ENCODE measurements around the gene HUS1B.

HUS1B gene

DNA sequence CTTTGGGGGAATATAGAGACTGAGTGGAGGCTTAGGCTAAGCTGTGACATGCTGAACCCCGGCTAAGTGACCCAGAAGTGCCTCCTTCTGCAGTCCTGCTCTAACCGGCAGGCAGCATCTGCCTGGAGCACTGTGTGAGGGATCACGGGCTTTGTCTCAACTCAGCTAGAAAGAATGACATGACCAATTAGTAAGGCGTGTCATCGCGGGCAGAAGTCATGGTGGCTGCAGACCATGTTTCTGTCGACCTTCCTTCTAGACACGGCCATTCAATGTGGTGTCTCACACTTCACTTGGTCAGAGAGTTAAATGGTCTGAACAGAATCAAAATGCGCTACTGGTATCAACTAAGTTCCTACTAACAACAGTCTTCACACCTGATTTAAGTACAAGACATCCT is 35.0 kb downstream of the HUS1B start:
- H3K4me3 ChIP-seq = no peak overlapping the region
- H3K9me3 ChIP-seq (replicated peaks in 1 of 11) = no peaks in the 10 kb centered on the region
- TF ChIP-seq Cebpa-rat (IDR thresholded peaks at IDR 0.05) = no peak
- H3K4me1 ChIP-seq = no peaks in the 10 kb centered on the region
- H3K9ac ChIP-seq = no peak overlapping the region
- H3K27me3 ChIP-seq = no peaks in the 10 kb centered on the region
- H3K36me3 ChIP-seq = peaks cover 9 to 85% (median 28%) of the 10 kb centered on the region in 11 experiments
- no peak overlapping the region for H3K4me2 ChIP-seq
- no peak overlapping the region for H3K27ac ChIP-seq
- peaks cover 0 to 8% (median 0%) of the 10 kb centered on the region in 11 experiments; a peak in 2 of 22 replicates for H4K20me1 ChIP-seq

DNA sequence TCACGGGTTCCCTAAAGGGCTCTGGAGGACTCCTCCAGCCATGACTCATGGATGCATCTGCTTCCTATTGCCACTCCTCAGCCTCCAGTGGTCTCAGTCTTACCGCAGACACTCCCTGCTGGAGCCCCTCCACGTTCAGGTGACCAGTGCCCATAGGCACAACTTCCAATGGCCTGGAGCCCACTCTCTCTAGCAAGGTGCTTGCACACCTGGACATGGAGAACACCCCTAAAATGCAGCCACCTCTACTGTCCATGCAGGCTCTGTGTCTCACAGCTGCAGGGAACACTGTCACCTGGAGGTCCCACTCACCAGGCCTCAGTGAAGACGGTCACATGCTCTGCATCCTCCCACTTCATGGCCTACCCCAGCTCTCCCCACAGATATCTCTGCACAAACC is 36.0 kb downstream of the HUS1B start:
- H4K20me1 ChIP-seq = peaks cover 0 to 8% (median 0%) of the 10 kb centered on the region in 11 experiments; a peak in 2 of 22 replicates
- TF ChIP-seq Cebpa-rat (IDR thresholded peaks at IDR 0.05) = no peak
- H3K27me3 ChIP-seq = no peaks in the 10 kb centered on the region
- H3K27ac ChIP-seq = no peak overlapping the region
- H3K4me3 ChIP-seq = no peak overlapping the region
- no peaks in the 10 kb centered on the region for H3K9me3 ChIP-seq (replicated peaks in 1 of 11)
- H3K36me3 ChIP-seq = peaks cover 9 to 87% (median 29%) of the 10 kb centered on the region in 11 experiments
- no peak overlapping the region for H3K9ac ChIP-seq
- H3K4me1 ChIP-seq = no peaks in the 10 kb centered on the region
- no peak overlapping the region for H3K4me2 ChIP-seq

DNA sequence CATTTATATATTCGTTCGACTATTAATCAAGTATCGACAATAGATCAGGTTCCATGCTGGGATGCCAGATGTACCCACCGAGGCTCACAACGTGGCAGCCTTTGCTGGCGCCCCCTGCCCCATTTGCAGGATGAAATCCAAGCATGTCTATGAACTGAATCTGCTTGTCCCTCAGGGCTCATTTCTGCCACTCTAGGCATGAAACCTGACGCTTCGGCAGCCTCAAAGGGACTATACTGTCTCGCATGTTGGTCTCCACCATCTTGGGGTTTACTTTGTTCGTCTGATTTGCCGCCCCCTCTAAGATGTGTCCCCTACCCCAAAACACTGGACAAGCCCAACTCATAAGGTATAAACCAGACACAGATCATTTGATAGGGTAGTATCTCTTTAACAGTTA is 36.7 kb downstream of the HUS1B start:
- no peak overlapping the region for H3K27ac ChIP-seq
- peaks cover 0 to 8% (median 0%) of the 10 kb centered on the region in 11 experiments; a peak in 2 of 22 replicates for H4K20me1 ChIP-seq
- no peak overlapping the region for H3K9ac ChIP-seq
- H3K4me3 ChIP-seq = no peak overlapping the region
- no peaks in the 10 kb centered on the region for H3K4me1 ChIP-seq
- H3K9me3 ChIP-seq (replicated peaks in 1 of 11) = no peaks in the 10 kb centered on the region
- peaks cover 11 to 87% (median 33%) of the 10 kb centered on the region in 11 experiments for H3K36me3 ChIP-seq
- TF ChIP-seq Cebpa-rat (IDR thresholded peaks at IDR 0.05) = no peak
- H3K4me2 ChIP-seq = no peak overlapping the region
- no peaks in the 10 kb centered on the region for H3K27me3 ChIP-seq

DNA sequence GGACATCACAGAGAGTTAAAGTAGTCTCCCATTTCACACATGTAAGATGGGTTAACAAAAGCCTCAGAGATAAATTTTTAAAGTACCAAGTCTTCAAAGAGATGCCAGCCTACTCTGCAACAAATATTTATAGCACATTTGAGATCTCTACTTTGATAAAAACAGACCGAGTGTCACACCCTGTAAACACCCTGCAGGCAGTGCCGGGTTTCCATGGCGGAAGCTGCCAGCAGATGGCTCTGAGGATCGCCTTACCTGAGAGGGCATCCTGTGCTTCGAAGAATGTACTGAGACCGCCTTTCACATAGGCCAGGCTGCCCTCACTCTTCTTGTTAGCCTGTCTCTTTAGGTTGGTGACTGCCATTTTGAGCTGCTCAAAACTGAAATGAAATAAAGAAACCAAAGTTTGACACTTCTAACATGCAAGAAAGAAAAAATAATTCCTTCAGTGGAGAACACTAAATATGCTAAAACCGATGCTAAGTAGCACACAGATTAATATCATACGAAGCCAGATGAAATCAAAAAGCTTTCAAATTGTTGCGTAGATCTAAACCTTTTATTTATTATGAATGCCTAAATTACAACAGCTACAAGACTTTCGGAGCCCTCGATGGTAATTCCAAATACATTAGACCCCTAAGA is 39.3 kb downstream of the HUS1B start:
- Histone ChIP-seq H3K27me3 (no peaks in the 10 kb centered on the region), H3K4me3 (no peak overlapping the region), H3K36me3 (peaks cover 13 to 85% (median 33%) of the 10 kb centered on the region in 11 experiments), H3K4me2 (no peak overlapping the region), H3K4me1 (peaks cover 0 to 2% (median 0%) of the 10 kb centered on the region in 10 experiments; a peak in 1 of 20 replicates), H3K9me3 (replicated peaks in 1 of 11) (no peaks in the 10 kb centered on the region), H4K20me1 (peaks cover 0 to 8% (median 0%) of the 10 kb centered on the region in 11 experiments; a peak in 2 of 22 replicates), H3K27ac (no peak overlapping the region), H3K9ac (no peak overlapping the region)
- no peak for TF ChIP-seq Cebpa-rat (IDR thresholded peaks at IDR 0.05)

DNA sequence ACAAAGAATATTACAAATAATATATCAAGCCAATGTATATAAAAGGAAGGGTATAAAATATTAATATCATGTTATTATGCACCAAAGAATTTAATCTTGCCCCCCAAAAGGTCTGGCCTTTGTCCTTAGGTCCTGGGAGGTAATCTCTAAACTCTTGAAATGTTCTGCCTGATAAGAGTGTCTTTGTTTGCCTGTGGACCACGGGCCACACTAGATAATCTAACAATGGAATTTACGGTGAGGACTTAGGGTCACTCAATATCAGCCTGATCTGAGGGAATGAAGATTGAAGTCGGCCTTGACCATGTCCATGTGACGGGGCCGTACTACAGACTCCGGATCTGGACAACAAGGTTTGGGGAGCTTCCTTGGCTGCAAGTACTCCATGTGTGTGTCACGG is 42.9 kb downstream of the HUS1B start:
- H3K4me3 ChIP-seq = no peak overlapping the region
- H3K4me2 ChIP-seq = no peak overlapping the region
- no peaks in the 10 kb centered on the region for H3K9me3 ChIP-seq (replicated peaks in 1 of 11)
- peaks cover 15 to 69% (median 28%) of the 10 kb centered on the region in 11 experiments for H3K36me3 ChIP-seq
- H3K27me3 ChIP-seq = no peaks in the 10 kb centered on the region
- peaks cover 9 to 30% (median 19%) of the 10 kb centered on the region in 10 experiments for H3K4me1 ChIP-seq
- no peak for TF ChIP-seq Cebpa-rat (IDR thresholded peaks at IDR 0.05)
- no peak overlapping the region for H3K9ac ChIP-seq
- no peak overlapping the region for H3K27ac ChIP-seq
- H4K20me1 ChIP-seq = peaks cover 0 to 5% (median 0%) of the 10 kb centered on the region in 11 experiments; a peak in 4 of 22 replicates

DNA sequence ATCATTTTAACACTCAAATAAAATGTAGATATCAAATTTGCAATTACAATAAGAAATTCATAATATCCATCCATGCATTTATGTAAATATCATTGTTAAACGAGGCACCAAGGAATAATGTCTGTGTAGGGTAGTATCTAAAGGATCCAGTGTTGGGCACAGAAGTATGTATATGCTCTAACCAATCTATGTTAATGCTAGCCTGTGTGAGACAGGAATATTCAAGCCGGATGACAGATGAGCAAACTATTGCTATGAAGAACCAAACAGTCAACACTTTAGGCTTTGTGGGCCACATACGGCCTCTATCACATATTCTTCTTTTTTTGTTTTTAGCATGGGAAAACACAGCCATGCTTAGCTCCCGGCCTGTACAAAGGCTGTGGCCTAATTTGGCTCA is 45.0 kb downstream of the HUS1B start:
- peaks cover 9 to 30% (median 19%) of the 10 kb centered on the region in 10 experiments for H3K4me1 ChIP-seq
- no peak overlapping the region for H3K4me3 ChIP-seq
- peak overlapping the region in 1 of 11 experiments; percentile 12; a peak in 1 of 22 replicates for H3K4me2 ChIP-seq
- 0 out of 22 replicates have a peak, but pooled peaks cover 0 to 2% (median 0%) of the 10 kb centered on the region in 11 experiments for H3K9me3 ChIP-seq (replicated peaks in 1 of 11)
- peaks cover 0 to 5% (median 0%) of the 10 kb centered on the region in 11 experiments; a peak in 4 of 22 replicates for H4K20me1 ChIP-seq
- no peak overlapping the region for H3K27ac ChIP-seq
- TF ChIP-seq Cebpa-rat (IDR thresholded peaks at IDR 0.05) = no peak
- no peak overlapping the region for H3K9ac ChIP-seq
- no peaks in the 10 kb centered on the region for H3K27me3 ChIP-seq
- H3K36me3 ChIP-seq = peaks cover 13 to 67% (median 22%) of the 10 kb centered on the region in 11 experiments

DNA sequence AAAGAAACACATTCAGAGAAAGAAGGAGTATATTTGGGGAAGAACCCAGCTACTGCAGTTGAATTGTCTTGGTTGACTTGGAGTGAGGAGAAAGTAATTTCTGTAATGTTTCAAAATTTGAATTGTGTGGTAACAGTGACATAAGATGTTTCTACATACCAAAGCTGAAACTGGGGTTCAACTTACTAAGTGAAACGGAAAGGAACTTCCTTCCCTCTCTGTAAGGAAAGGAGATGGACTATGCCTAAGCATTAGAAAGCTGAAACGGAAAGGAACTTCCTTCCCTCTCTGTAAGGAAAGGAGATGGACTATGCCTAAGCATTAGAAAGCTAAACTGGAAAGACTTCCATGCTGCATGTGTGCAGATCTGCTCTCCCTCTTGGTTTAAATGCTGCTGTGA is 46.0 kb downstream of the HUS1B start:
- H3K27me3 ChIP-seq = no peaks in the 10 kb centered on the region
- no peak for TF ChIP-seq Cebpa-rat (IDR thresholded peaks at IDR 0.05)

DNA sequence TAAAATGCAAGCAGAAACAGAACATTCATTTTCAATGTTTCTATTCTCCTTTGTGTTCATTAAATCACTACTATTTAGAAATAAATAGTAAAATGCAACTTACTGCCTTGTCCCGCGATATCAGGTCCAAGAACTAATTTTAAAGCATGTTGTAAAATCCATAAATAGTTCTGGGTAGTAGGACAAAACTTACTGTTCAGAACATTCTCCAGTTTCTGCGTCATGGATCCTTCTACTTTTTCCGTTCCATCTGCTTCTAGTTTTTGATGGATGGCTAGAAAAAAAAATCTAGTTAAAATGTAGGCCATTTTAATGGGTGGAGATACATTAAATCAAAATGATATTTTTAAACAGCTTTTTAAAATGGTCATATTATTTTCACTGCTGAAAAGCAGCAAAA is 47.0 kb downstream of the HUS1B start:
- H3K27me3 ChIP-seq = no peaks in the 10 kb centered on the region
- peaks cover 11 to 30% (median 19%) of the 10 kb centered on the region in 10 experiments for H3K4me1 ChIP-seq
- peaks cover 17 to 61% (median 23%) of the 10 kb centered on the region in 11 experiments for H3K36me3 ChIP-seq
- no peak overlapping the region for H3K4me3 ChIP-seq
- no peak overlapping the region for H3K9ac ChIP-seq
- 0 out of 22 replicates have a peak overlapping the region, but pooled peaks of 1 of the 11 experiments have one; percentile 29 for H3K27ac ChIP-seq
- TF ChIP-seq Cebpa-rat (IDR thresholded peaks at IDR 0.05) = no peak
- H3K4me2 ChIP-seq = peak overlapping the region in 6 of 11 experiments; percentile 43 to 69 (median 62); a peak in 7 of 22 replicates
- 0 out of 22 replicates have a peak, but pooled peaks cover 0 to 12% (median 0%) of the 10 kb centered on the region in 11 experiments for H3K9me3 ChIP-seq (replicated peaks in 1 of 11)
- peaks cover 0 to 5% (median 0%) of the 10 kb centered on the region in 11 experiments; a peak in 4 of 22 replicates for H4K20me1 ChIP-seq

More for the DNA sequence above, 46.0 kb downstream of the HUS1B start:
- Histone ChIP-seq H3K4me2 (peak overlapping the region; percentile 18 to 73 (median 61)), H3K9ac (no peak overlapping the region), H3K4me3 (no peak overlapping the region), H3K36me3 (peaks cover 22 to 68% (median 30%) of the 10 kb centered on the region in 11 experiments), H3K27ac (peak overlapping the region in 5 of 11 experiments; percentile 5 to 44 (median 29); a peak in 6 of 22 replicates), H3K4me1 (peaks cover 9 to 30% (median 19%) of the 10 kb centered on the region in 10 experiments), H3K9me3 (replicated peaks in 1 of 11) (0 out of 22 replicates have a peak, but pooled peaks cover 0 to 12% (median 0%) of the 10 kb centered on the region in 11 experiments), H4K20me1 (peaks cover 0 to 5% (median 0%) of the 10 kb centered on the region in 11 experiments; a peak in 4 of 22 replicates)

DNA sequence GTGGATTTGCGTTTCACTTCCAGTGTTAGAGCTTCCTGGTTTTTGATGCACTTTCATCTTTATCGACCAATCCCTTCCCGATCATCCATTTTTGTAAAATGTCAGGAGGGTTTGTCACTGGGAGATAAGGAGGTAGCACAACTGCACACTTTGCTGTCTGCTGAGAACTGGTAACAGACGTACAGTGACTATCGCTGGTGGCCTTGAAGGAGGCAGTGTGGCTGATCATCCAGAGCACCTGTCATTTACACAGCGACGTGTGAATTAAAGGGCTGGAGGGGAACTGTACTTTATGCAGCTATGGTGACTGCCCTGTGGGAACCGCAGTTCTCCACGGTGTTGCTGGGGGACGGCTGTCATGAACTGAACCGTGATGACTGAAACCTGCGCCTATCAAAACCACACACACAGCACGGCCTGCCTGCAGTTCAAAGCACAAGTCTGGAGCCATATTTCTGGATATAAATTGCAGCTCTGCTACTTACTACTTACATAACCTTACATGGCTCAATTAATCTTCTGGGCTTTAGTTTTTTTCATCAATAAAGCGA is 50.0 kb downstream of the HUS1B start:
- TF ChIP-seq Cebpa-rat (IDR thresholded peaks at IDR 0.05) = no peak
- H3K4me2 ChIP-seq = no peak overlapping the region
- H3K9ac ChIP-seq = no peak overlapping the region
- H4K20me1 ChIP-seq = peaks cover 0 to 5% (median 0%) of the 10 kb centered on the region in 11 experiments; a peak in 4 of 22 replicates
- H3K4me3 ChIP-seq = no peak overlapping the region
- no peaks in the 10 kb centered on the region for H3K27me3 ChIP-seq
- peaks cover 11 to 25% (median 17%) of the 10 kb centered on the region in 10 experiments for H3K4me1 ChIP-seq
- H3K36me3 ChIP-seq = peaks cover 13 to 65% (median 23%) of the 10 kb centered on the region in 11 experiments; a peak in 21 of 22 replicates
- H3K27ac ChIP-seq = no peak overlapping the region
- H3K9me3 ChIP-seq (replicated peaks in 1 of 11) = 0 out of 22 replicates have a peak, but pooled peaks cover 0 to 12% (median 0%) of the 10 kb centered on the region in 11 experiments
